K562 (cell line): ENCODE data around the gene DLAT. TPM values are rescaled to one million over a fixed set of nuclear protein-coding genes. Genes with fewer than 3 reads are reported as not detected.

Source experiments
- DNMT1 ChIP-seq: fragments of 450-650 bp; IDR thresholded peaks from 2 replicates; pipeline ENCODE4 v1.6.1; 2016; ENCODE audit warnings: antibody characterized with exemption, mild to moderate bottlenecking
- ETV1 ChIP-seq: fragments of 450-650 bp; conservative IDR thresholded peaks from 2 replicates; pipeline ENCODE4 v1.6.1; 2016; ENCODE audit warnings: missing genetic modification characterization, control low read depth, low read depth, missing compliant biosample characterization
- MAFG ChIP-seq: fragments of 450-650 bp; conservative IDR thresholded peaks from 2 replicates; pipeline ENCODE4 v1.6.1; 2016; ENCODE audit warnings: missing genetic modification characterization, missing compliant biosample characterization
- MGA ChIP-seq: fragments of 450-650 bp; IDR thresholded peaks from 2 replicates; pipeline ENCODE4 v1.6.1; 2016; ENCODE audit warnings: mild to moderate bottlenecking, moderate library complexity
- MTA3 ChIP-seq: fragments of 450-650 bp; formaldehyde crosslinking; IDR thresholded peaks from 2 replicates; pipeline ENCODE4 v1.6.1; 2017; ENCODE audit warnings: mild to moderate bottlenecking, borderline replicate concordance
- MXI1 ChIP-seq: IDR thresholded peaks from 2 replicates; pipeline ENCODE4 v1.6.1; 2011; ENCODE audit warnings: low read depth, mild to moderate bottlenecking, improper control_type of control experiment, low read length
- POLR2G ChIP-seq: fragments of 200-400 bp; formaldehyde crosslinking; IDR thresholded peaks from 2 replicates; pipeline ENCODE4 v1.6.1; 2017; ENCODE audit warnings: low read depth, mild to moderate bottlenecking, antibody characterized with exemption, low read length, moderate library complexity
- SNIP1 ChIP-seq: fragments of 450-650 bp; IDR thresholded peaks from 2 replicates; pipeline ENCODE4 v1.7.1; 2017; ENCODE audit warnings: low read depth, mild to moderate bottlenecking
- SP1 ChIP-seq: sonication (generic); formaldehyde crosslinking; IDR thresholded peaks from 2 replicates; pipeline ENCODE4 v1.8.1; 2022; ENCODE audit warnings: mild to moderate bottlenecking, missing genetic modification reagents
- ZNF282 ChIP-seq: sonication (generic); formaldehyde crosslinking; IDR thresholded peaks from 2 replicates; pipeline ENCODE4 v1.8.1; 2023; ENCODE audit warnings: missing genetic modification reagents
- ZNF583 ChIP-seq: fragments of 250-450 bp; sonication (Bioruptor Pico); IDR thresholded peaks from 2 replicates; pipeline ENCODE4 v1.4.0; 2020
- ZNF764 ChIP-seq: fragments of 250-450 bp; sonication (Bioruptor Pico); IDR thresholded peaks from 2 replicates; pipeline ENCODE4 v1.4.0; 2020; ENCODE audit warnings: low read depth, mild to moderate bottlenecking, moderate library complexity
- polyA plus RNA-seq, 8 experiments: library from polyadenylated mRNA; depleted of rRNA in 4 of 8; stranded (reverse) in 5 of 8; unstranded in 3 of 8; fragments of >200 nt; fragmentation: Nextera tagmentation in 2 of 8; fragmentation: Illumina TruSeq in 1 of 8; extraction: Ambion mirVana in 2 of 8; extraction: Trizol in 1 of 8; gene quantifications; 2 replicates each; pipeline versions ENCODE4 v1.2.1 to v1.2.3, GENCODE V29; 2011 to 2014; ENCODE audit warnings: inconsistent platforms in 1 of 8, missing spikeins in 1 of 8
- total RNA-seq, 7 experiments: library from RNA; depleted of rRNA in 6 of 7; stranded (reverse); fragments of >200 nt in 6 of 7; fragmentation: Illumina TruSeq in 2 of 7; extraction: Trizol in 2 of 7; gene quantifications; 2 replicates each; pipeline versions ENCODE4 v1.2.1 to v1.2.3, GENCODE V29; 2011 to 2021; ENCODE audit warnings: low replicate concordance in 1 of 7
- TF ChIP-seq, protein P1 (sequence below), 2 experiments: fragments of 450-650 bp; IDR thresholded peaks; 2 replicates each; pipeline ENCODE4 v1.6.1; 2016
- TF ChIP-seq, protein P2 (sequence below): IDR thresholded peaks from 2 replicates; pipeline ENCODE4 v1.6.1; 2011; ENCODE audit not compliant: insufficient read length; ENCODE audit errors: extremely low read depth

Gene DLAT
- total and polyA plus RNA-seq, 9 of the 15 experiments (the other 6 are each of a cell fraction or from before 2014, with no cell fraction given), result 41.7 to 152 (median 105) TPM

DNA sequence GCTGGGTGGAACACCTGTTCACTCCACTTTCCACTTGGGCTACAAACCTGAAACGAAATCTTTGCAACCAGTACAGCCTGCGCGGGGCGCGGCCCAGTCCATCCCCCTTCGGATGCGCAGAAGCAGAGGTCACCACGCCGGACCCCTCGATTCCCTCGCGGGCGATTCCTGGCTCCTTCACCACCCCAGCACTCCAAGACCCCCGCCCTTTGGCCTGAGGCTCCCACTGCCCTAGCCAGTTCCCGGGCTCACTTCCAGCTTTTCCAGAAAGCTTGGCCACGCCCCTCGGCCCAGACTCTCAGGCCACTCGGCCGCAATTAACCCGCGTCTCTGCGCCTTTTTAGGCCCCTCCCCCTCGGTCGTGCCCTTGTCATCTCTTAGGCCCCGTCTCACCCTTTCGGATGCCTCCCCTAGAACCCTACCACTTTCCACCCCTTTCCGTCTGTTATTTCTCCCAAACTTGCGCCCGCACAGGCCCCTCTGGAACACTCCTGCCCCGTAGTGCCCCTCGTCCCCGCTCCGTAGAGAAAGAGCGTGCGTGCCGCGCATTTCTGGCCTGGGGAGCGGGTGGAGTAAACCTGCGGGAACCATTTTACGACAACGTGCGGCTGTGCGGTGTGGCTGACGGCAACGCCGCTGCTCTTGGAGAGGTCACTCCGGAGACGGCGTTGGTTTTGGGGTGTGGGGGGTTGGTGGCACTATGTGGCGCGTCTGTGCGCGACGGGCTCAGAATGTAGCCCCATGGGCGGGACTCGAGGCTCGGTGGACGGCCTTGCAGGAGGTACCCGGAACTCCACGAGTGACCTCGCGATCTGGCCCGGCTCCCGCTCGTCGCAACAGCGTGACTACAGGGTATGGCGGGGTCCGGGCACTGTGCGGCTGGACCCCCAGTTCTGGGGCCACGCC is at the start of gene DLAT (continued):
- TF ChIP-seq MGA (peak; percentile 84), MXI1 (no peak; the same call in 1 of the 2 replicates), SNIP1 (no peak; the same call in 1 of the 2 replicates), ZNF583 (CRISPR knock-in tag) (0 out of 2 replicates have a peak, but pooled peaks have one; percentile 41), DNMT1 (no peak), ZNF764 (0 out of 2 replicates have a peak, but pooled peaks have one; percentile 39), SP1 (CRISPR knock-in tag) (peak; percentile 88), ZNF282 (no peak), ETV1 (tag) (no peak), MAFG (tag) (no peak), MTA3 (no peak), POLR2G (peak; percentile 95)
- TF ChIP-seq, protein P1, sequence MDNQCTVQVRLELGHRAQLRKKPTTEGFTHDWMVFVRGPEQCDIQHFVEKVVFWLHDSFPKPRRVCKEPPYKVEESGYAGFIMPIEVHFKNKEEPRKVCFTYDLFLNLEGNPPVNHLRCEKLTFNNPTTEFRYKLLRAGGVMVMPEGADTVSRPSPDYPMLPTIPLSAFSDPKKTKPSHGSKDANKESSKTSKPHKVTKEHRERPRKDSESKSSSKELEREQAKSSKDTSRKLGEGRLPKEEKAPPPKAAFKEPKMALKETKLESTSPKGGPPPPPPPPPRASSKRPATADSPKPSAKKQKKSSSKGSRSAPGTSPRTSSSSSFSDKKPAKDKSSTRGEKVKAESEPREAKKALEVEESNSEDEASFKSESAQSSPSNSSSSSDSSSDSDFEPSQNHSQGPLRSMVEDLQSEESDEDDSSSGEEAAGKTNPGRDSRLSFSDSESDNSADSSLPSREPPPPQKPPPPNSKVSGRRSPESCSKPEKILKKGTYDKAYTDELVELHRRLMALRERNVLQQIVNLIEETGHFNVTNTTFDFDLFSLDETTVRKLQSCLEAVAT (IDR thresholded peaks at IDR 0.05), result peak; percentile 52 to 73; a peak in 2 of 4 replicates
- TF ChIP-seq, protein P2, sequence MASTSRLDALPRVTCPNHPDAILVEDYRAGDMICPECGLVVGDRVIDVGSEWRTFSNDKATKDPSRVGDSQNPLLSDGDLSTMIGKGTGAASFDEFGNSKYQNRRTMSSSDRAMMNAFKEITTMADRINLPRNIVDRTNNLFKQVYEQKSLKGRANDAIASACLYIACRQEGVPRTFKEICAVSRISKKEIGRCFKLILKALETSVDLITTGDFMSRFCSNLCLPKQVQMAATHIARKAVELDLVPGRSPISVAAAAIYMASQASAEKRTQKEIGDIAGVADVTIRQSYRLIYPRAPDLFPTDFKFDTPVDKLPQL, result no peak
